GM18870 (cell line): ENCODE results near the gene EPN2.
"Not testable (repeated sequence)": the region's sequence is repeated elsewhere in the genome, so short reads cannot be mapped to it uniquely, and the experiment has no call there.

ENCODE experiments used
- ATAC-seq: cut with Tn5 transposase; IDR thresholded peaks from one replicate; pipeline ENCODE4 v1.9.1; 2021; ENCODE audit warnings: moderate library complexity; ENCODE audit not compliant: unreplicated experiment

EPN2 gene

DNA sequence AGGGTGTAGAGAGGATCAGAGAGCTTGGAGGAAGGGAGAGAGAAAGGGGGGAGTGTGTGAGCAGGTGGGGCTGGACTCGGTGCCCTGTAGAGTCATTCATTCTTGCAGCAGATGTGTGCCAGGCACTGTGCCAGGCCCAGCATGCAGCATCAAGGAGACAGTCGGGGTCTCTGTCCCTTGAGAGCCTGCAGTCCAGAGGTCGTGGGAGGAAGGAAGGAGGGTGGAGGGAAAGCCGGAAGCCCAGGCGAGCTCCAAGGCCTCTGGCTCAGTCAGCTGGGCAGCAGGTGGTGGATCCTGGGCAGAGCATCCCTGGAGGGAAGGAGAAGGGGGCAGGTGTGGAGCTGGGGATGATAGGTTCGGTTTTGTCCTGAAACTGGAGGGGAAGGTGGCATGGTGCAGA, 27.5 kb downstream of the EPN2 start:
- ATAC-seq = no peak

DNA sequence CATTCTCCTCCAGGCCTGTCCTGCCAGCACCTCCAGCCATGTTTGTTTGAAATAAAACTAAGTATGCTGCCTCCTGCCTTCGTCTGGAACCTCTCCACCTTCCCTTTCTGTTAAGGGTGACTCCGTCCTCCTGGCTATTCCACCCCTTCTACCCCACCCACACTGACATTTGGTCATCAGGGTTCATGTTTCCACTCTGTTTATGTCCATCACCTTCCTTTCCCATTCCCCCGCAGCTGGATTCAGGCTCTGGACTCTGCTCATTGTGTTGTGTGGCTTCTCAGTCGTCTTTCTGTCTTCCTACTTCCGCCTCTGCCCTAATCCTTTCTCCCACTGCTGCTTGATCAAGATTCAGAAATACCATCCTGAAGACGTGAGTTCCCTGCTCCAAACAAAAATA, 28.6 kb downstream of the EPN2 start:
- ATAC-seq = no peak

DNA sequence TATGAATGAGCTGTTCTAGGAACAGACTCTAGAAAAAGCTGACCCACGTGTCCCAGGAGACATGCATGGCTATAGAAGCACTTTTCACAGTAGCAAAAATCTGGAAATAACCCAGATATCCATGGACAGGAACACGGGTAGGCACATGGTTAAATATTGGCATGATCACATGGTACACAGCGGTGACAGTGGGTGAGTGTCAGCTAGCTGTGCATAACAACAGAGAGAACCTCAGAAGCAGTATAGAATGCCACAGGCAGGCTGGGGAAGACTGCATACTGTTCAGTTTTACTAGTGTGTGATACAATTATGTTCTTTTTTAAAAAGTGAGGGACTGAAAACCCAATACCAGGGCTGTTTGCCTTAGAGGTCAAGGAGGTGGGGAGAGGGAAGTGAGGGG, 31.4 kb downstream of the EPN2 start:
- ATAC-seq = no peak

DNA sequence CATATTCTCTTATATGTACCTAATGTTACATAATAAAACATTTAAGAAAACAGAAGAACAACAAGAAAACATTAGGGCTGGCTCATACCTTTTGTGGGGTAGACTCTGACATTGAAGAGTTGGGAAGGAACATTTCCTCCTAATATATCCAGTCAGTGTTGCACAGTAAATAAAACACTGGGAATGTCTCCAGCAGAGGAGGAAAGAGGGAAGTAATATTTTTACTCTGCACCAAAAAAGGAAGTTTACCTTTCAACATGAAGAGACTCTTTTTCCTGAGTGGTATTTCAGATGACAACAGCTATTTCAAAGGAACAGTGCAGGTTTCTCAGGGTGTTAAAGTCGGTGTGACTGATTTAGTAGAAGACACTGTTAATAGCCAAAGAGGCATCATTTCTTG, 31.9 kb downstream of the EPN2 start:
- ATAC-seq = no peak

DNA sequence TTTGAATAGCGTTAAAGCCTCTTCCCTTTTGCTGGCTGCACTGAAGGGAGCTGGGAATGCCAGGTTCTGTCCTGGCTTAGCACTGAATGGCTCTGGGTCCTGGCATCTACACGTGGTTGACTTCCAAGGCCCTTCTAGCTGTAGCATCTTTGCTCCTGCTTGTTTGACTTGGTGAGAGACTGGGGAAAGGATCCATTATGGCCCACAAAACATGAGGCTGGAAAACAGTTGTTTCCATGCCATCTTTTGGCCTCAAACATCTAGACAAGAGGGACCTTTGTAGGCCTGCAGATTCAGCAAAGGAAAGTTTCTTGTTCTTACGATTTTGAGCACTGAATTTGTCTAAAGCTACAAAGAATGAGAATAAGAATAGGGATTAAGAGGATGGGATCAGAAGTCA, 32.5 kb downstream of the EPN2 start:
- no peak for ATAC-seq

DNA sequence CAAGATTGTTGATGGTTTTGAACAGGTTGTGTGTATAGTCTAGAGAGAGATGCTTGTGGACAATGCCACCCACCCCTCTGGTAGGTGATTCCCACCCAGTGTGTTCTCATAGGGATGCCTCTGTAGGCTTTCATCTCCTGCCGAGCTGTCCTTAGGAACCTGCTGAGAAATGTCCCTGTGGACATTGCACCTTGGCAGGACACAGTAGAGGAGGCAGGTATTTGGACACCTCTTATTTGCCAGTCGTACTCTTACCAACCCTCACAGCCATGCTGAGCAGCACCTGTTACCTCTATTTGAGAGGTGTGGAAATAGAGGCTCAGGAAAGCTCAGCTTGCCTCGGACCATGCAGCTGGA, 33.2 kb downstream of the EPN2 start:
- no peak for ATAC-seq

DNA sequence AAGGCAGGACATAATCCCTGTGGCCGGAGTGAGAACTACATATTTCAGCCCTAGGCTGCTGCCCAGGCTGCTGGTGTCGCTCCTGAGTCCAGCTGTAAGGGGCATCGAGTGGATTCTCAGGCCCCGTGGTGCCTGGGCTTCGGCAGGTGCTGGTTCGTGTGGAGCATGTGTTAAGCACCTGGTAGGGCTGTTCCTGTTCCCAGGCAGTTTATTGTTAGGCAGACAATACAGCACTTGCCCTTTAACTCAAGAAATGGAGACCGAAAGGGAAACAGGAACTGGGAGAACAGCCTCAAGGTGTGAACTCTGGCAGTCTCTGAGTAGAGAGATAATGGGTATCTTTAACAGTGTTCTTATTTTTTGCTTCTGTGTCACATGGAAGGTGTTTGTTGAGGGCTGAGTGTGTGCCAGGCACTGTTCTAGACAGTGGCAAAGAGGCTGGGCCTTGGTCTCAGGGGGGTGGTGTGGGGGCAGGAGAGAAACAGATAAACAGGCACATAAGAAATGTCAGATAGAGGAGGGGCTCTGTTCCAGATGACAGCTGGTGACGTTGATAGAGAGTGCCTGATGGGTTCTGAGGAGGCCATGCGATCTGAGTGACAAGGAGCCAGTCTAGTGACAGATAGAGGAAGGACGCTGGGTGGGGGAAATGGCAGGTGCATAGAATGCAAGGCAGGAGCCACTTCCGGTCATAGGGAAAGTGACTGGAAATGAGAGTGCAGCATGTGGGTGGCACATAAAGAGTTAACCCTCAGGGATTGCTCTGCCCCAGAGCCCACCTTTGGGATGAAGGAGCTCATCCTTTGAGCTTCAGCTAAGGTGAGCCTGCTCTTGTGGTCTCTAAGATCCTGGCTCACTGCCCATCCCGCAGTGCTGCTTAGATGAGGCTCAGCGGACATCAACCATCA, 33.8 kb downstream of the EPN2 start:
- ATAC-seq = no peak

DNA sequence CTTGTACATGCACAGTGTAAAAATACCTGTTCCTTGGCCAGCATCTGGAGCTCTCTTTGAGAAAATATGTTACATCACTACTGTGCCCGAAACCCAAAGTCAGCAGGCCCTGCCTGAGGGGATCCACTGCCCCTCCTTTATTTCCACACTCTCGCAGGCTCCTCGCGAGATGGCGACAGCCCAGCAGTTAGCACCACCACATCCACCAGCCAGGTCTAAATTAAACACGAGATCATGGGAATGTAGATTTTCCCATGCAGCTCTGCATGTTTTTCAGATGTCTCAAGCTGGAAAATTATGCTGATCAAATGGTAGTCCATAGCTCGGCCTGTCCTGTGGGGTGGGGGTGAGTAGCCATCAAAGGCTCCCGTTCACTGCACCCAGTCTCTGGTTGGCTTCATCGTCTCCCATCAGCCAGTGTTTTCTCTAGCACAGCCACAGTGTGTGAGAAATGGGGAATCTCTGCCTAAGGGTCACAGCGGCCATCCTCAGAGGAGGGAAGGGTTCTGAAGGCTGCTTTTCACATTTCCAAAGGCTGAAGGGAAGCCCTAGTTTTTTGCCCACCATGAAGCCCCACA, 34.7 kb downstream of the EPN2 start:
- ATAC-seq = no peak

DNA sequence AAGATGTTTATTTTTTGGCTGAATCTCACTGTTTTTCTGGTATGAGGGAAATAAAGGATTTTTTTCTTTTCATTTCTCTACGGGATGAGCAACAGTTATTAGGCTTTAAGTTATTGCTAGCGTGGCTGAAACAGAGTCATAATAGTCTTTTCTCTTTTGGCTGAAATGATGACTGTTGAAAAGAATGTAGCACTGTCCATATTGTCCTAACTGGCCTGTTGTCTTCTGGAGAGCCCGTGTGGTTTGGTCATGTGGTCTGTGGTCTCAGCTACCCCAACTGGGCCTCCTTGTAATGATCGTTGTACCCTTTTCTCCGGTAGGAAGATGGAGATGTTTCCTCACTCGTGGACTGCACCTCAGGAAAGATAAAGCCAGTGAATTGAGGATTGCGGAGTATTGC, 36.6 kb downstream of the EPN2 start:
- no peak for ATAC-seq

DNA sequence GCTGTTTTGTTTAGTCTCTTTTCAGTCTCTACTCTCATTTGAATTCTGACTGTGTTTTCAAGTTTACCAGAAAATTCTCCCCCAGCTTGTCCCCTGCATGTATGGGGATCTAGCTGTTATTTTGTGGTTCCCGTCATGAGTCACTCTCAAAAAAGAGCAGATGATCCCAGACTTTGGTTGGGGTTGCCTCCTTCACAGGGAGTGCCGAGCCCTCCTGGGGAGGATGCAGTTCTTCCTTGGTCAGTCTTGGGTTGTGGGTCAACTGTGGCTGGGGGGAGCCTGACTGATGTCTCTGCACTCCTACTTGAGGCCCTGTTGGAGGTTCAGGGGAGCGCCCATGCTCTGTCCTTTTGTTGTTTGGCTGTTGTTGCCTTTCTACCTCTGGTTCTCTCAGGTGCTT, 37.7 kb downstream of the EPN2 start:
- ATAC-seq = no peak

DNA sequence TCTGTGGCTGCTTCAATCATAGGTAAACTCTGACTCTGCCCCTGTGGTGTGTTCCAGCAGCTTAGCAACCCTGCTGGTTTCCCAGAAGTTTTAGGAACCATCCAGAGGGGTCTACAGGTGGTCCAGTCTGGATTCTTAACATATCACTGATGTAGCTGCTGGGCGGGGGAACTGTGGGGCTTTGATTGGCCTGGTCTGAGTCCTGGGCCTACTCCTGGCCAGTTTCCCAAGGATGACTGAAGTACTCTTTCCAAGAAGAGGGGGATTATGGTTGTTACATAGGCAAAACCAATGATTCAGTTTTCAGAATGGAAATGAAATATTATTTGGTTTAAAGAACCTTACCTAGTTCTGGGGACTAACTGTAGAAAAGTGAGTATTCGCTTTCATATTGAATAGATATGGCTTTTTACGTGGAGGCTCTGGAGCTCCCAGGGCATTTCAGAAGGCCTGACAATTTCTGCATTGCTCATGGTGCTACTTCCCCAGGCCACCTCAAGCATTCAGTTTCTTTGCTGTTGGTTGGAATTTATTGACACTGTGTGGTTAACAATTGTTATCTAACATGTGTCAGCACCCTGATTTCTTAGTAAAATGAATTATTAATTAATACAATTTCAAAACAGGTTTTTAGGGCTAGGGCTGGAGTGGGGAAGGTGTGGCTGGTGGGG, 38.4 kb downstream of the EPN2 start:
- ATAC-seq = no peak

DNA sequence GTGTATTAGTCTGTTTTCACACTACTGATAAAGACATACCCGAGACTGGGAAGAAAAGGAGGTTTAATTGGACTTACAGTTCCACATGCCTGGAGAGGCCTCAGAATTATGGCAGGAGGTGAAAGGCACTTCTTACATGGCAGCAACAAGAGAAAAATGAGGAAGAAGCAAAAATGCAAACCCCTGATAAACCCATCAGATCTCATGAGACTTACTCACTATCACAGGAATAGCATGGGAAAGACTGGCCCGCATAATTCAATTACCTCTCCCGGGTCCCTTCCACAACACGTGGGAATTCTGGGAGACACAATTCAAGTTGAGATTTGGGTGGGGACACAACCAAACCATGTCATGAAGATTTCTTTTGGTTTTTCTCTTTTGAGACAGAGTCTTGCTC, 41.1 kb downstream of the EPN2 start:
- not testable (repeated sequence) for ATAC-seq

DNA sequence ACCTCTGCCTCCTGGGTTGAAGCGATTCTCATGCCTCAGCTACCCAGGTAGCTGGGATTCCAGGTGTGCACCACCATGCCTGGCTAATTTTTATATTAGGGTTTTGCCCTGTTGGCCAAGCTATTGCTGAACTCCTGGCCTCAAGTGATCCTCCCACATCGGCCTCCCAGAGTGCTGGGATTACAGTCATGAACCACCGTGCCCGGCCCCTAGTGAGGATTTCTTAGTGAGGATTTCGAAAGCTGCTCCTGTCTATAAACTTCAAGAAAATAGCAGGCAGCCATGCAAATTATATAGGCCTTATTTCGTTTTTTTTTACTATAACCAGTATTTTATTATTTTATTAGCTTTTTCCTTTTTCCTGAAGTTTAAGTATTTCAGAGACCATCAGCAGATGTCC, 41.6 kb downstream of the EPN2 start:
- ATAC-seq = no peak

DNA sequence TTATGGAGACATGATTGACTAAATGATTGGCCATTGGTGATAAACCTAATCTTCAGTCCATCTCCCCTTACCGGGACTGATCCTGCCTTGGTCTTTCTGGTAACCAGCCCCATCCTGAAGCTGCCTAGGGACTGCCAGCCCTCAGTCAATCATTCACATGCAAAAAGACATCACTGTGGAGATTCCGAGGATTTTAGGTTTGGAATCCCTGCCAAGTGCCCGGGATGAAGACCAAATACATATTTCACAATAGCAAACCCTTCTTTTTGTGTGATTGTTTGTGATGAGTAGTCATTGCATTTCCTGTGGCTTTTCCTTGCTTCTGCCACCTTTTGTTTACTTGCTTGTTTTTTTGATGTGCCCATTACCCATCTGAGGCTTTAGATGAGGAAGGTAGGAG, 44.0 kb downstream of the EPN2 start:
- no peak for ATAC-seq

DNA sequence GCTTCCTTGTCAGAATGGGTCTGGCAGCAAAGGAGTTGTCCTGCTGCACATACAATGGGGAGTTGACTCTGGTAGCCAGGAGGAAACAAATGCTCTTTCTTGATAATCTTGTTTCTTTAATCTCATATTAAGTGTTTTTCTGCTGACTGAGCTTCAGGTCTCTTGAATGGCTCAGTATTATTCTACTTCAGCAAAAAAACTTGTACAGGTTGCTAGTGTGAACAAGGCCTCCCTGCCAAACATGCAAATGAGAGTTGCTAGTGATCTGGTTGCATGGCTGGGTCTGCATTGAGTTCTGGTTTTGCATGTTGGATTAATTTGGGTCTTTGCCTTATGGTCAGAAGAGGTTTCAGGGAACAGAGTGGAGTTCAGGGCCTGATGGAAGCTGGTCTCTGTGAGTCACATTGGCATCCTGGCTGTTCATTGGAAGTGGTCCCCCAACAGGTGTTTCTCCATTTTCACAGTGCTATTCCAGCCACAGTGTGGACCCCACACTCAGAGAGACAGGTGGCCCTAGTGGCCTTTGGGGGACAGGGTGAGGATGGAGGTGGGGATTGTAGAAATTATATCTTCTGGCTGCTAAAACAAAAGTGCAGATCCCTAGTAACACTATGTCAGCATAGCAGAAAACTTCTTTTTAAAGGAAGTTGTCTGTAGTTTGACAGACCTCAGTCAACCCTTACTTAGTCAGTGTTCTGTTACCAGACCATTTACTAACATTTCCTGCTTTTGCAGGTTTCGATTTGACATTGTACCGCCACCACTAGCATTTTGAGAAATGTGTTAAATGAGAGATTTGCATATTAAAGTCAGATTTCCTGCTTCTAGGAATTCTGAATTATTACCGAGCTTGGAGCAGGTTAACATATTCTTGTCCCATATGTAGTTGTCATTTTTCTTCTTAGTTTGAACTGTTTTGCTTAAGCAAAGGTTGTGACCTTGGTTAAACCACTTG, 47.1 kb downstream of the EPN2 start:
- ATAC-seq = no peak

DNA sequence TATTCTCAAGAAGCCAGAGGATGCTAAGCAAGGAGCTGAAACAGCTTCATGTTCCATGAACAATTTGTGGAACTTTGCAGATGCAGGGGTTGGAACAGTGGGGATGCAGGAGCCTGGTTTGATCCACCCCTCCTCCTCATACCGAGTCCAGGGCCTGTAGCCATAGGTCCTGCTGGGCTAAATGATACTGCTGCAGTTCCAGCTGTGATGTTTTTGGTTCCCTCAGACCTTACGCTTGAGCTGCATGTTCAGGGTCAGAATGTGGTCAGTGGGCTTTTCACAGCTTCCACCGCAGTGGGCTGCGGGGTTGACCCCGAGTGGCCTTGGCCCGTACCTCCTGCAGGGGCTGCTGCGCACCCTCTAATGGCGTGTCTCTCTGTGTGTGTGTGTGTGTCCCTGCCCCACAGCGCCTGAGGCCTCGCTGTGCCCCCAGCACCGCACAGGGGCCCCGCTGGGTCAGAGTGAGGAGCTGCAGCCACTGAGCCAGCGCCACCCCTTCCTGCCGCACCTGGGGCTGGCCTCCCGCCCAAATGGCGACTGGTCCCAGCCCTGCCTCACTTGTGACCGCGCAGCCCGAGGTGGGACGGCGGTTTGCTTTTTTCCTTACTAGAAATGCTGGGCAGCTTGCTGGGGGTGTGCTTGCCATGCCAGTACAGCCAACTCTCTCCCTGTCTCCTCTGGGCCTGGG, 48.2 kb downstream of the EPN2 start:
- no peak for ATAC-seq

DNA sequence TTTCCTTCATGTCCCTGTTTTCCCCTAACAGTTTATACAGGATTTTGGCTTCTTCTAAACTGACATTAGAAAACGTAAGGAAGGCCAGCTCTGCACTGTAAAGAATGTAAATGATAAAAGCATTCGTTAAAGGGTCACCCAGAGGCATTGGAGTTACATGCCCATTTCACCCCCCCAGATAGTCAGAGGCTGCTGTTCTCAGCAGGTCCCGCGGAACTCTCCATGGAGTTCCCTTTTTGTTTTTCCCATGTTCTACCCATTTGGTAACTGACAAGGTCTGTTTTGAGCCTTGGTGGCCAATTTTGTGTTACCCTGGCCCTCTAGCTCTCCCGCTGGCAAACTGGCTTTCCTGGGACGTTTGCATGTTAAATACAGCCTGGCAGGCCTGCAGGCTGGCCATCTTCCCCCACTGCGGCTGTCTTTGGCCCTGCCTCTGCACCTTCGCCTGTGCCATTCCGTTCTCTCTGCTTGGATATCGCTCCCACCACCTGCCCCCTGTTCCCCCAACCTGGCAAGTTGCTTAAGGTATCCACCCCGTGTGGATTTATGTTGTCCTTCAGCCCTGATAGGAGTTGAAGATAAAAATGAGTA, 49.7 kb downstream of the EPN2 start:
- no peak for ATAC-seq

DNA sequence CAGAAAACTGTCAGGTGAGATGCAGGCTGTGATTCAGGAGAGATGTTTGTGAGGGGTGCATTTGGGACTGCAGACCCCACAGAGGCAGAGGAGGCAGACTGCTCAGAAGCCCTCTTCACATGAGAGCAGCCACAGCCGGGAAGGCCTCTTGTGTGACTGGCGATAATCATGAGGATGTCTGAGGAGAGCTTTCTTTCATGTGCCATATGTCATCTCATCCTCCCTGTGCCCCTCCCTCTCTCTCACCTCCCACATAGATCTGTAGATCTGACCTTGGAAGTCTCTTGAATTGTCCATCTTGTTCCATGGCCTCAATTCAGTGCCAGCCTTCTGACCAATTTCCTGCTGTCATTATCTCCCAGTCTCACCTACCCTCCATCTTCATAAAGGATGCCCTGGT, 50.5 kb downstream of the EPN2 start:
- ATAC-seq = no peak

DNA sequence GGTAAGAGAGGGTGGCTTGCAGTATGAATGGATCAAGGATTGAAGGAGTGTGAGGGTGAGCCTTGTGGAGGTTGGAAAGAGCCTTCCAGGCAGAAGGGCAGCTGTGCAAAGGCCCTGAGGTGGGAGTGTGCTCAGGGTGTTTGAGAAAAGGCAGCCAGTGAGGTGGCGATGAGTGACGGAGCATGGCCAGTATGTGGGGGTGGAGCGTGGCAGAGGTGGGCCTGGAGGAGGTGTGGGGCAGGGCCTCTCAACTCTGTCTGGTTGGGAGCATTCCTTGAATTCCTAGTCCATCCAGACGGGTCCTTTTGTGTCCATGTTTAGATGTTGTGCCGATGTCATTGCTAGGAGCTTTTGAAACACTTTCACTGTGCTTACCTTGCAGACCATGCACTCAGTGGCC, 51.3 kb downstream of the EPN2 start:
- no peak for ATAC-seq

DNA sequence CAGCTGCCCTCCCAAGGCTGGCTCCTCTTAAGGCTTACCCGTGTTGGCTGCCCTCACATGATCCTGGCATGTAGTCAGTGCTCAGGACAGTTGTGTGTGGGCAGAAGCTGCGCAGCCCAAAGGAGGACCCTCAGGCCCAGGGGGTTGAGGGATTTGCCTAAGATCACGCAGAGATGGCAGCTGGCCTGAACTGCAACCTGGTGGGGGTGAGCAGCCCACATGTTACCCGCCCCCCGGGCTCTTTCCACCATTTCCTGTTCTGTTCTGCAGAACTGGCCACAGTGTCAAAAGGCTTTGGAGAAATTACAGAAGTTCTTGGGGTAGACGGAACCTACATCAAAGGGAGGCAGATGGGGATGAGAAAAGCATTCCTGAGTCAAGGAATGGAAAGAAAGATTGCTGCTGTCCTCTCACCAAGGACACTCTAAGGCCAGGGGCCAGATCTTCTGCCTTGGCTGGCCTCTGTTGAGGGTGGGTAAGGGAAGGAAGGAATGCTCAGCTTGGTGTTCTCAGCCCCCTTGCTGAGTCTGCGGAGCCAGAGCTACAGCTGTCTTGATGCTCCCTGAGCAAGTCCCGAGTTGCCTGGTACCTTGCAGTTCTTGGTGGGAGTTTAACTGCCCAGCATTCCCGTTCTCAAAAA, 53.0 kb downstream of the EPN2 start:
- ATAC-seq = no peak
